Kidney (tissue), 14 donors: ENCODE data around the gene PDE1C. TPM values are rescaled to one million over a fixed set of nuclear protein-coding genes. Genes with fewer than 3 reads are reported as not detected.

Source experiments
- DNase-seq, 5 donors: peaks; one replicate each; pipeline ENCODE4 v3.0.0-alpha.2; 2013 to 2020
- FAIRE-seq: peaks from 2 replicates; lab custom pipeline; 2012; peaks lifted over from hg19 to GRCh38; lab: Jason Lieb, UNC
- H3K27ac ChIP-seq, 2 donors: one replicate each; pipeline ENCODE4 v1.7.0; 2013; ENCODE audit warnings: low read depth in 2 of 2, low read length in 2 of 2, inconsistent platforms in 1 of 2
- H3K27me3 ChIP-seq: one replicate; pipeline ENCODE4 v1.7.1; 2013; ENCODE audit warnings: low read length, inconsistent platforms; ENCODE audit not compliant: control insufficient read depth, insufficient read depth
- H3K36me3 ChIP-seq, 3 donors: one replicate each; pipeline versions ENCODE4 v1.7.0 to v1.7.1; 2013; ENCODE audit warnings: low read length in 3 of 3, control low read depth in 1 of 3, inconsistent platforms in 1 of 3; ENCODE audit not compliant: insufficient read depth in 3 of 3, control insufficient read depth in 2 of 3
- H3K4me1 ChIP-seq, 3 donors: one replicate each; pipeline versions ENCODE4 v1.7.0 to v1.7.1; 2013; ENCODE audit warnings: low read length in 3 of 3, inconsistent platforms in 1 of 3, low read depth in 1 of 3; ENCODE audit not compliant: control insufficient read depth in 2 of 3, insufficient read depth in 2 of 3
- H3K4me3 ChIP-seq, 3 donors: one replicate each; pipeline versions ENCODE4 v1.7.0 to v1.8.1; 2013; ENCODE audit warnings: low read length in 3 of 3, control low read depth in 1 of 3, inconsistent platforms in 1 of 3
- H3K9ac ChIP-seq, 3 donors: one replicate each; pipeline versions ENCODE4 v1.7.0 to v1.7.1; 2013; ENCODE audit warnings: low read length in 3 of 3, control low read depth in 1 of 3, inconsistent platforms in 1 of 3
- H3K9me3 ChIP-seq, 3 donors: one replicate each; pipeline versions ENCODE4 v1.7.0 to v1.7.1; 2013; ENCODE audit warnings: low read length in 3 of 3, control low read depth in 1 of 3, inconsistent platforms in 1 of 3; ENCODE audit not compliant: control insufficient read depth in 2 of 3, insufficient read depth in 1 of 3
- CTCF ChIP-seq: IDR thresholded peaks from 3 replicates; pipeline ENCODE4 v1.5.1; 2012; ENCODE audit warnings: mild to moderate bottlenecking, moderate library complexity, borderline replicate concordance; ENCODE audit not compliant: insufficient read depth; ENCODE audit errors: extremely low read depth
- intact Hi-C: fragments of 100-400 bp; cut with DNase I; formaldehyde crosslinking; loops from one replicate; pipeline ENCODE4 v1.11.1; 2022
- polyA plus RNA-seq: library from polyadenylated mRNA; stranded (reverse); fragments of 350-450 nt; fragmentation: Illumina TruSeq; extraction: RNeasy Lipid Tissue Mini Kit (QIAGEN cat#74804); gene quantifications from one replicate; pipeline ENCODE4 v1.2.3, GENCODE V29; 2014; ENCODE audit warnings: low read depth, low replicate concordance; ENCODE audit not compliant: insufficient read depth
- total RNA-seq: library from RNA; stranded (reverse); fragmentation: NEBNext Ultra II Directional; extraction: Animal tissue kit (Norgen Biotek cat#: 25700); gene quantifications from one replicate; pipeline ENCODE4 v1.2.1, GENCODE V29; 2021
- donor health status: control.
- donor health status: control.
- donor health status: control.
- donor health status: control.
- donor health status: control.
- donor health status: DM: yes; HTN: yes; CAD: no.
- donor health status: Normal renal cell carcinoma (clear cell type).

The PDE1C gene
- total and polyA plus RNA-seq, 2 donors from 2014 or later = 3.3 to 5.5 TPM

DNA sequence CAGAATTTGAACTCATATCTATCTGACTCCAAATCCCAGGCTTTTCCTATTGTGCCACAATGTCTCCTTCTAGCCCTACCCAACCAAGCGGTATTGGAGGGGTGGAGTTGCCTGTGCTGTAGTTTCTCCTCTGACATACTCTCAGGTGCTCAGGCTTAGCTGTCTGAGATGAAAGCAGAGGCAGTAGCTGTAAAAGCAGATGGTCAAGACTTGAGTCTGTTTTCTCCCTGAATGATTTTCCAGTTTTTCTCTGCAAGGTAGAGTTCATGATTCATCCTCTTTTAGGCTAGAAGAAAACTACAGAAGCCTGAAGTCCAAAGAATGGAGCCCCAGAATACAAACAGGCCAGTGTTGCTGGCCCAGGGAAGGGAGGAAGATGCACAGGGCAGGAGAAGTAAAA lies 130.0 kb downstream of the PDE1C start:
- H3K9ac ChIP-seq = no peak overlapping the region
- no peak overlapping the region for H3K4me3 ChIP-seq
- no peaks in the 10 kb centered on the region for H3K36me3 ChIP-seq
- H3K4me1 ChIP-seq = no peaks in the 10 kb centered on the region
- DNase-seq (no peak), FAIRE-seq (no peak)
- no peaks in the 10 kb centered on the region for H3K27me3 ChIP-seq
- H3K9me3 ChIP-seq = no peaks in the 10 kb centered on the region
- no peak overlapping the region for H3K27ac ChIP-seq
- intact Hi-C loops = no loop called here
- no peak for TF ChIP-seq CTCF

GRCh38 chr7:31939076-31939475 lies 131.1 kb downstream of the PDE1C start:
- H3K27me3 ChIP-seq = no peaks in the 10 kb centered on the region
- intact Hi-C loops = no loop called here
- no peak for TF ChIP-seq CTCF
- H3K4me1 ChIP-seq = no peaks in the 10 kb centered on the region
- FAIRE-seq = no peak
- H3K9ac ChIP-seq = no peak overlapping the region
- no peaks in the 10 kb centered on the region for H3K36me3 ChIP-seq
- no peak for DNase-seq
- no peak overlapping the region for H3K27ac ChIP-seq
- H3K4me3 ChIP-seq = no peak overlapping the region
- H3K9me3 ChIP-seq = no peaks in the 10 kb centered on the region

DNA sequence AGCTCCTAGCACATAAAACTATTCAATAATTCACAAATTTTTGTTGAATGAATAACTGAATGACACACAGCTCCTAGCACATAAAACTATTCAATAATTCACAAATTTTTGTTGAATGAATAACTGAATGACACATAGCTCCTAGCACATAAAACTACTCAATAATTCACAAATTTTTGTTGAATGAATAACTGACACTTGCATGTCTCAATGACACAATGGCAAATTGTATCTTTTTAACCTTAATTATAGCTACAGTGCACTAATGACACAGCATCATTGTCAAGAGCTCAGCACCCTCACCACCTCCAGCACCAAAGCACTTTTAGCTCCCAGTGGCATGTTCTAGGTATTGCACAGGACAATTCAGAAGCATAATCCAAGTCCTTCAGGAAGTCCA lies 131.6 kb downstream of the PDE1C start:
- intact Hi-C loops = no loop called here
- FAIRE-seq = peak; percentile 44
- no peak overlapping the region for H3K27ac ChIP-seq

More for the DNA sequence above, 131.6 kb downstream of the PDE1C start:
- DNase-seq = no peak
- Histone ChIP-seq H3K9me3 (no peaks in the 10 kb centered on the region), H3K4me1 (no peaks in the 10 kb centered on the region), H3K9ac (no peak overlapping the region), H3K27me3 (no peaks in the 10 kb centered on the region), H3K36me3 (no peaks in the 10 kb centered on the region), H3K4me3 (no peak overlapping the region)
- TF ChIP-seq CTCF = no peak
